Gastrocnemius medialis (tissue), 4 donors: Measurements from ENCODE around the gene OCRL.

ENCODE experiments used
- POLR2A ChIP-seq, 2 donors: fragments of 450-650 bp; IDR thresholded peaks; one replicate each; pipeline ENCODE4 v1.6.1; 2017; ENCODE audit warnings: antibody characterized with exemption in 2 of 2, mild to moderate bottlenecking in 2 of 2, moderate library complexity in 2 of 2
- TF ChIP-seq, protein P1 (sequence below), 5 experiments: fragments of 450-650 bp in 3 of 5; fragments of 200-600 bp in 2 of 5; sonication (generic) in 2 of 5; IDR thresholded peaks in 4 of 5; conservative IDR thresholded peaks in 1 of 5; 1 replicate in 4 of 5; 2 replicates in 1 of 5; pipeline ENCODE4 v1.5.1; 2016 to 2019; ENCODE audit warnings: antibody characterized with exemption in 5 of 5, mild to moderate bottlenecking in 3 of 5, moderate library complexity in 3 of 5

DNA sequence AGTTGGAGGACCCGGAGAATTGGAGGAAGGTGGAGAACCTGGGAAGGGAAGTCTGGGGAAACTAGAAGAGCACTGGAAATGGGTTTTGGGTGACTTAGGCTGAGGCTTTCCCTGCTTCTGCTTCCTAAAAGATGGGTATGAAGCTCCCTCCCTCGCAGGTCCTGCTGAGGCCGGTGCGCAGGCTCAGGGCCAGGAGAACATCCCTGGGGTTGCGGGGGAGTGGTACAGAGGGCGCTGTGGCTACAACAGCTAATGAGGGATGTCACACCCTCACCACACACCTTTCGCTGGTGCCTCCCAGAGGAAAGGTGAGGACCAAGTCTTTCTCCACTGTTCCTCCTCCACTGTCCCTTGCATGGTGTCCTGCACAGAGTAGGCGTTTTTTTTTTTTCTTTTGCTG lies 98.9 kb downstream of the OCRL start:
- TF ChIP-seq, protein P1, sequence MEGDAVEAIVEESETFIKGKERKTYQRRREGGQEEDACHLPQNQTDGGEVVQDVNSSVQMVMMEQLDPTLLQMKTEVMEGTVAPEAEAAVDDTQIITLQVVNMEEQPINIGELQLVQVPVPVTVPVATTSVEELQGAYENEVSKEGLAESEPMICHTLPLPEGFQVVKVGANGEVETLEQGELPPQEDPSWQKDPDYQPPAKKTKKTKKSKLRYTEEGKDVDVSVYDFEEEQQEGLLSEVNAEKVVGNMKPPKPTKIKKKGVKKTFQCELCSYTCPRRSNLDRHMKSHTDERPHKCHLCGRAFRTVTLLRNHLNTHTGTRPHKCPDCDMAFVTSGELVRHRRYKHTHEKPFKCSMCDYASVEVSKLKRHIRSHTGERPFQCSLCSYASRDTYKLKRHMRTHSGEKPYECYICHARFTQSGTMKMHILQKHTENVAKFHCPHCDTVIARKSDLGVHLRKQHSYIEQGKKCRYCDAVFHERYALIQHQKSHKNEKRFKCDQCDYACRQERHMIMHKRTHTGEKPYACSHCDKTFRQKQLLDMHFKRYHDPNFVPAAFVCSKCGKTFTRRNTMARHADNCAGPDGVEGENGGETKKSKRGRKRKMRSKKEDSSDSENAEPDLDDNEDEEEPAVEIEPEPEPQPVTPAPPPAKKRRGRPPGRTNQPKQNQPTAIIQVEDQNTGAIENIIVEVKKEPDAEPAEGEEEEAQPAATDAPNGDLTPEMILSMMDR (IDR thresholded peaks at IDR 0.05 in 4 of 5, conservative IDR thresholded peaks at IDR 0.05 in 1 of 5) = no peak
- no peak for TF ChIP-seq POLR2A (IDR thresholded peaks at IDR 0.05)
